Stimulated activated CD4-positive, alpha-beta T cell treated with anti-CD3 and anti-CD28 coated beads, Interleukin-15, amount 100 ng/mL, for 1 hour (primary cell): ENCODE measurements around the gene ZNF256.

Source experiments
- DNase-seq, 2 donors: peaks; one replicate each; pipeline ENCODE4 v3.0.0-alpha.2; 2020; ENCODE audit warnings: low read depth in 1 of 2, low spot score in 1 of 2

The ZNF256 gene

GRCh38 chr19:57900311-57900710 lies 47.2 kb downstream of the ZNF256 start:
- no peak for DNase-seq
